Measurements from ENCODE around the gene NR2C2AP. TPM values are rescaled to one million over a fixed set of nuclear protein-coding genes. Genes with fewer than 3 reads are reported as not detected.

NR2C2AP gene
- total RNA-seq, 1 experiment from 2014 or later = 42.1 TPM

DNA sequence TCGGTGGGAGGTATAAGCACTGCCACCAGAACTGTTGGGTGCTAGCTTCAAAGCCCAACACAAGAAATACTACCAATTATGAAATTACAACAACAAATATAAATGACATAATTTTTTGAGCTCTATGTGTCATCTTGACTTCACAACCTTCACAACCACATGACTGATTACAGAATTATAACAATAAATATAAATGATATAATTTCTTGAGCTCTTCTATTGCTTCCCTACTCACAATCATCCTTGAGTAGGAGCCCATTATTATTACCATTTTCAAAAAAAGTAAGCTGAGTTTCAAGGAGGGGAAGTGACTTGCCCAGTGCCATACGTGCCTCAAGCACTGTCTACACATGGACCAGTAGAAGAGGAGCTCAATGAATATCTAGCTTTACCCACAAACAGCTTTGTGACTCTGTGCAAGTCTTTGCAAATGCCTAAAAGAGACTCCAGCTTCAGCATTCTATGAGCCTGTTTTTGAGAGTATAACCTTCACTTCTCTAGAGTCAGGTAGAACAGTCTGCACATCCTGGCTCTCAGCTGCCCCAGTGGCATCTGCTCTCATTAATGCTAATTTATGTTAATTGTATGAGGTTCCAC, 31.1 kb upstream of the NR2C2AP start:
- BruUV-seq (replicated peaks) = no TSS peak
- intact Hi-C loops (cut with micrococcal nuclease; ENCODE audit: unreplicated experiment) = no loop called here
- TF ChIP-seq TCF7L2 (IDR thresholded peaks at IDR 0.05; ENCODE audit: low read depth, low read length) (no peak), POLR2AphosphoS5 (IDR thresholded peaks at IDR 0.05; ENCODE audit: low read depth, low read length) (no peak), SIN3A (IDR thresholded peaks at IDR 0.05; ENCODE audit: borderline replicate concordance, insufficient read depth, low read depth, low read length) (no peak)
- TF ChIP-seq, protein P1, sequence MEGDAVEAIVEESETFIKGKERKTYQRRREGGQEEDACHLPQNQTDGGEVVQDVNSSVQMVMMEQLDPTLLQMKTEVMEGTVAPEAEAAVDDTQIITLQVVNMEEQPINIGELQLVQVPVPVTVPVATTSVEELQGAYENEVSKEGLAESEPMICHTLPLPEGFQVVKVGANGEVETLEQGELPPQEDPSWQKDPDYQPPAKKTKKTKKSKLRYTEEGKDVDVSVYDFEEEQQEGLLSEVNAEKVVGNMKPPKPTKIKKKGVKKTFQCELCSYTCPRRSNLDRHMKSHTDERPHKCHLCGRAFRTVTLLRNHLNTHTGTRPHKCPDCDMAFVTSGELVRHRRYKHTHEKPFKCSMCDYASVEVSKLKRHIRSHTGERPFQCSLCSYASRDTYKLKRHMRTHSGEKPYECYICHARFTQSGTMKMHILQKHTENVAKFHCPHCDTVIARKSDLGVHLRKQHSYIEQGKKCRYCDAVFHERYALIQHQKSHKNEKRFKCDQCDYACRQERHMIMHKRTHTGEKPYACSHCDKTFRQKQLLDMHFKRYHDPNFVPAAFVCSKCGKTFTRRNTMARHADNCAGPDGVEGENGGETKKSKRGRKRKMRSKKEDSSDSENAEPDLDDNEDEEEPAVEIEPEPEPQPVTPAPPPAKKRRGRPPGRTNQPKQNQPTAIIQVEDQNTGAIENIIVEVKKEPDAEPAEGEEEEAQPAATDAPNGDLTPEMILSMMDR (IDR thresholded peaks at IDR 0.05) = no peak
- TF ChIP-seq, protein P2, sequence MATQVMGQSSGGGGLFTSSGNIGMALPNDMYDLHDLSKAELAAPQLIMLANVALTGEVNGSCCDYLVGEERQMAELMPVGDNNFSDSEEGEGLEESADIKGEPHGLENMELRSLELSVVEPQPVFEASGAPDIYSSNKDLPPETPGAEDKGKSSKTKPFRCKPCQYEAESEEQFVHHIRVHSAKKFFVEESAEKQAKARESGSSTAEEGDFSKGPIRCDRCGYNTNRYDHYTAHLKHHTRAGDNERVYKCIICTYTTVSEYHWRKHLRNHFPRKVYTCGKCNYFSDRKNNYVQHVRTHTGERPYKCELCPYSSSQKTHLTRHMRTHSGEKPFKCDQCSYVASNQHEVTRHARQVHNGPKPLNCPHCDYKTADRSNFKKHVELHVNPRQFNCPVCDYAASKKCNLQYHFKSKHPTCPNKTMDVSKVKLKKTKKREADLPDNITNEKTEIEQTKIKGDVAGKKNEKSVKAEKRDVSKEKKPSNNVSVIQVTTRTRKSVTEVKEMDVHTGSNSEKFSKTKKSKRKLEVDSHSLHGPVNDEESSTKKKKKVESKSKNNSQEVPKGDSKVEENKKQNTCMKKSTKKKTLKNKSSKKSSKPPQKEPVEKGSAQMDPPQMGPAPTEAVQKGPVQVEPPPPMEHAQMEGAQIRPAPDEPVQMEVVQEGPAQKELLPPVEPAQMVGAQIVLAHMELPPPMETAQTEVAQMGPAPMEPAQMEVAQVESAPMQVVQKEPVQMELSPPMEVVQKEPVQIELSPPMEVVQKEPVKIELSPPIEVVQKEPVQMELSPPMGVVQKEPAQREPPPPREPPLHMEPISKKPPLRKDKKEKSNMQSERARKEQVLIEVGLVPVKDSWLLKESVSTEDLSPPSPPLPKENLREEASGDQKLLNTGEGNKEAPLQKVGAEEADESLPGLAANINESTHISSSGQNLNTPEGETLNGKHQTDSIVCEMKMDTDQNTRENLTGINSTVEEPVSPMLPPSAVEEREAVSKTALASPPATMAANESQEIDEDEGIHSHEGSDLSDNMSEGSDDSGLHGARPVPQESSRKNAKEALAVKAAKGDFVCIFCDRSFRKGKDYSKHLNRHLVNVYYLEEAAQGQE (IDR thresholded peaks at IDR 0.05; ENCODE audit: insufficient read depth in 1 of 2, low read depth in 2 of 2, low read length in 1 of 2) = no peak
- H3K4me1 ChIP-seq (ENCODE audit: control insufficient read depth, insufficient read depth, low read length) = no peaks in the 10 kb centered on the region
- H3K4me3 ChIP-seq (ENCODE audit: low read depth in 2 of 2, low read length in 2 of 2) = no peak overlapping the region
- POLR2A ChIA-PET = interaction anchor here (0.5 to 0.6 kb wide), 2 partner anchors 12 to 245 kb away, joined by 3 to 11 read pairs; no protein-coding TSS in a partner anchor
- no peaks in the 10 kb centered on the region for H3K36me3 ChIP-seq (ENCODE audit: control insufficient read depth, insufficient read depth, low read length)
- CTCF ChIA-PET = interaction anchor here (0.5 to 0.6 kb wide), 2 partner anchors 28 to 60 kb away, joined by 6 to 8 read pairs; no protein-coding TSS in a partner anchor
- DNase-seq (ENCODE audit: low read depth, low spot score) (no peak), ATAC-seq (no peak)
- in situ Hi-C loops (cut with HindIII; ENCODE audit: low pct_unique_long_range_greater_than_20kb, low sequenced_read_pairs) = no loop called here
- H3K27me3 ChIP-seq (ENCODE audit: control insufficient read depth, insufficient read depth, low read length) = no peaks in the 10 kb centered on the region
- H3K27ac ChIP-seq (ENCODE audit: low read length) = no peak overlapping the region
- peaks cover 6% of the 10 kb centered on the region; the same call in 1 of the 2 replicates for H3K9me3 ChIP-seq (ENCODE audit: control insufficient read depth, insufficient read depth, low read depth, low read length)

DNA sequence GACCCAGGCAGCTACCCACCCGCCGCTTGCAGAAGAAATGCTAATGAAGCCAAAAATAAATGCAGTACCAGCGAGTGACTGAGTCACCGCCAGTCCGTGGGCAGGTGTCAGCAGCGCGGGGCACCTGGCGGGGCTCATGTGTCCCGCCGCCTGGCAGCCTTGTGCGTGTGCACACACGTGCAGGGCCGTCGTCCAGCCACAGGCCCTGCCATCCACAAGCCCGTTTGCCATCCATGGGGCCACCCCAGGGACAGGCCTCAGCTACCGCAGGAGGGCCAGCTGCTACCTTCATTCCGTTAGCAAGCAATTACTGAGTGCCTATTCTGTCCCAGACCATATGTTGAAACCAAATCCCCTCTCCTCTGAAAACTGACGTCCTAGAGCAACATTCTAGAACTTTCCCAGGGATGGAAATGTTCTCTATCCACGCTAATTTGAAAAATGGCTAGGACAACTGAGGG, 29.1 kb upstream of the NR2C2AP start:
- peaks cover 6% of the 10 kb centered on the region; the same call in 1 of the 2 replicates for H3K9me3 ChIP-seq (ENCODE audit: control insufficient read depth, insufficient read depth, low read depth, low read length)
- H3K4me1 ChIP-seq (ENCODE audit: control insufficient read depth, insufficient read depth, low read length) = no peaks in the 10 kb centered on the region
- no TSS peak for BruUV-seq (replicated peaks)
- ATAC-seq (no peak), DNase-seq (ENCODE audit: low read depth, low spot score) (no peak)
- H3K4me3 ChIP-seq (ENCODE audit: low read depth in 2 of 2, low read length in 2 of 2) = no peak overlapping the region
- in situ Hi-C loops (cut with HindIII; ENCODE audit: low pct_unique_long_range_greater_than_20kb, low sequenced_read_pairs) (no loop called here), intact Hi-C loops (cut with micrococcal nuclease; ENCODE audit: unreplicated experiment) (no loop called here)
- TF ChIP-seq TCF7L2 (IDR thresholded peaks at IDR 0.05; ENCODE audit: low read depth, low read length) (no peak), POLR2AphosphoS5 (IDR thresholded peaks at IDR 0.05; ENCODE audit: low read depth, low read length) (no peak), SIN3A (IDR thresholded peaks at IDR 0.05; ENCODE audit: borderline replicate concordance, insufficient read depth, low read depth, low read length) (no peak)
- TF ChIP-seq, protein P1 (IDR thresholded peaks at IDR 0.05) = no peak
- TF ChIP-seq, protein P2 (IDR thresholded peaks at IDR 0.05; ENCODE audit: insufficient read depth in 1 of 2, low read depth in 2 of 2, low read length in 1 of 2) = no peak
- H3K36me3 ChIP-seq (ENCODE audit: control insufficient read depth, insufficient read depth, low read length) = no peaks in the 10 kb centered on the region
- ChIA-PET POLR2A (no interaction called here), CTCF (no interaction called here)
- no peak overlapping the region for H3K27ac ChIP-seq (ENCODE audit: low read length)
- no peaks in the 10 kb centered on the region for H3K27me3 ChIP-seq (ENCODE audit: control insufficient read depth, insufficient read depth, low read length)
